ENCODE measurements around the gene GABRR2.

- TF ChIP-seq CTCF (IDR thresholded peaks at IDR 0.05; ENCODE audit: insufficient read depth, low read length, poor library complexity, severe bottlenecking) (no peak), EZH2phosphoT487 (conservative IDR thresholded peaks at IDR 0.05; ENCODE audit: low read length) (no peak)
Measured at GRCh38 chr6:89335164-89335563, 20.1 kb upstream of the GABRR2 start.
